ENCODE results near the gene GNB4. TPM values are rescaled to one million over a fixed set of nuclear protein-coding genes. Genes with fewer than 3 reads are reported as not detected.

The GNB4 gene
- total RNA-seq, 1 donor from 2014 or later = 66.9 TPM

DNA sequence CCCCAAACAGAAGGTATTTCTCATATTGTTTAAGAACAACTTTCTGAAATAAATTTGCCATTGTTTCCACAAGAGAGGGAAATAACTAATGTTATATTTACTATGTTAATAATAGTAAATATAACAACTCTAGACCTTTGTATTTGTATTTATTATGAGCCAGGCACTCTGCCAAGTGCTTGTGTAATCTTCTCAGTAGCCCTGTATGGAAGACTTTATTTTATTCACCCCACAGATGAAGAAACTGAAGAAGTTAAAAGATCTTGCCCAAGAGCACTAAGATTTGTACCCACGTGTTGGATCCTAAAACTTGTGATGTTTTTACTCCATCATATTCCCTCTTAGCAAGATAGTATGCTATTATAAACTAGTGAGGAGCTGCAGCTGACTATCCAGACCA is 12.0 kb upstream of the GNB4 start:
- no peak overlapping the region for H3K4me3 Mint-ChIP-seq (ENCODE audit: unreplicated experiment)
- H3K4me1 Mint-ChIP-seq (ENCODE audit: unreplicated experiment) = peaks cover 17% of the 10 kb centered on the region
- H3K9me3 Mint-ChIP-seq (ENCODE audit: unreplicated experiment) = no peaks in the 10 kb centered on the region
- H3K27me3 Mint-ChIP-seq (ENCODE audit: unreplicated experiment) = peaks cover 2% of the 10 kb centered on the region
- no peaks in the 10 kb centered on the region for H3K36me3 Mint-ChIP-seq (ENCODE audit: low read depth, unreplicated experiment)
- no peak overlapping the region for H3K27ac Mint-ChIP-seq (ENCODE audit: unreplicated experiment)
- TF ChIP-seq CTCF (IDR thresholded peaks at IDR 0.05; ENCODE audit: unreplicated experiment) = no peak
- DNase-seq (ENCODE audit: low spot score) = no peak

DNA sequence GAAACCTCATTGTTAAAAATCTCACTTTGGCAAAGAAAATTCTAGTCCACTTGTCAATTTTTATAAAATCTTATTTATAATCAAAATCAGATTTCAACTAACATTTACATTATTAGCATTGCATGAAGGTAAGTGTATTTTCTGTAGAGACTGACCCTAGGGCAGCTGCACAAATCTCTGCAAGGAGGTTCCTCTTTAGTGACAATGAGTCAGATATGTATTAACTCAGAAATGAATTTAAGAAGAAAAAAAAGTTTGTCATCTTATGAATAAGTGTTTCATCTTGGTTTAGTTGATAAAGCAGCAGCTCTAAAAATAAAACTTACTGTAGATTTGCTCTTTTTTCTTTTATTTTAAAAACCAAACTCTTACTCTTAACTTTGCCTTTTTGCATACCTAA is 9.0 kb upstream of the GNB4 start:
- H3K27ac Mint-ChIP-seq (ENCODE audit: unreplicated experiment) = no peak overlapping the region
- H3K4me3 Mint-ChIP-seq (ENCODE audit: unreplicated experiment) = no peak overlapping the region
- H3K9me3 Mint-ChIP-seq (ENCODE audit: unreplicated experiment) = no peaks in the 10 kb centered on the region
- DNase-seq (ENCODE audit: low spot score) = no peak
- H3K4me1 Mint-ChIP-seq (ENCODE audit: unreplicated experiment) = peaks cover 26% of the 10 kb centered on the region
- peaks cover 2% of the 10 kb centered on the region for H3K27me3 Mint-ChIP-seq (ENCODE audit: unreplicated experiment)
- no peaks in the 10 kb centered on the region for H3K36me3 Mint-ChIP-seq (ENCODE audit: low read depth, unreplicated experiment)
- TF ChIP-seq CTCF (IDR thresholded peaks at IDR 0.05; ENCODE audit: unreplicated experiment) = no peak

GRCh38 chr3:179455954-179456353 is 4.7 kb upstream of the GNB4 start:
- TF ChIP-seq CTCF (IDR thresholded peaks at IDR 0.05; ENCODE audit: unreplicated experiment) = no peak
- H3K9me3 Mint-ChIP-seq (ENCODE audit: unreplicated experiment) = no peaks in the 10 kb centered on the region
- no peak overlapping the region for H3K4me3 Mint-ChIP-seq (ENCODE audit: unreplicated experiment)
- H3K4me1 Mint-ChIP-seq (ENCODE audit: unreplicated experiment) = peaks cover 22% of the 10 kb centered on the region
- DNase-seq (ENCODE audit: low spot score) = no peak
- H3K27ac Mint-ChIP-seq (ENCODE audit: unreplicated experiment) = no peak overlapping the region
- H3K27me3 Mint-ChIP-seq (ENCODE audit: unreplicated experiment) = no peaks in the 10 kb centered on the region
- no peaks in the 10 kb centered on the region for H3K36me3 Mint-ChIP-seq (ENCODE audit: low read depth, unreplicated experiment)

GRCh38 chr3:179454887-179455286 is 3.6 kb upstream of the GNB4 start:
- Mint-ChIP-seq H3K36me3 (ENCODE audit: low read depth, unreplicated experiment) (peaks cover 8% of the 10 kb centered on the region), H3K27ac (ENCODE audit: unreplicated experiment) (no peak overlapping the region), H3K4me3 (ENCODE audit: unreplicated experiment) (no peak overlapping the region), H3K4me1 (ENCODE audit: unreplicated experiment) (peaks cover 29% of the 10 kb centered on the region), H3K9me3 (ENCODE audit: unreplicated experiment) (no peaks in the 10 kb centered on the region), H3K27me3 (ENCODE audit: unreplicated experiment) (no peaks in the 10 kb centered on the region)
- no peak for TF ChIP-seq CTCF (IDR thresholded peaks at IDR 0.05; ENCODE audit: unreplicated experiment)
- no peak for DNase-seq (ENCODE audit: low spot score)

- Mint-ChIP-seq H3K27ac (ENCODE audit: unreplicated experiment) (no peak overlapping the region), H3K36me3 (ENCODE audit: low read depth, unreplicated experiment) (peaks cover 8% of the 10 kb centered on the region), H3K9me3 (ENCODE audit: unreplicated experiment) (no peaks in the 10 kb centered on the region), H3K27me3 (ENCODE audit: unreplicated experiment) (no peaks in the 10 kb centered on the region), H3K4me3 (ENCODE audit: unreplicated experiment) (no peak overlapping the region), H3K4me1 (ENCODE audit: unreplicated experiment) (peaks cover 34% of the 10 kb centered on the region)
- no peak for DNase-seq (ENCODE audit: low spot score)
- no peak for TF ChIP-seq CTCF (IDR thresholded peaks at IDR 0.05; ENCODE audit: unreplicated experiment)
Observed at GRCh38 chr3:179453967-179454366, 2.7 kb upstream of the GNB4 start.
